ENCODE results near the gene APIP. TPM values are rescaled to one million over a fixed set of nuclear protein-coding genes. Genes with fewer than 3 reads are reported as not detected.

APIP gene
- total RNA-seq, 1 experiment from 2014 or later, result 73.3 TPM

DNA sequence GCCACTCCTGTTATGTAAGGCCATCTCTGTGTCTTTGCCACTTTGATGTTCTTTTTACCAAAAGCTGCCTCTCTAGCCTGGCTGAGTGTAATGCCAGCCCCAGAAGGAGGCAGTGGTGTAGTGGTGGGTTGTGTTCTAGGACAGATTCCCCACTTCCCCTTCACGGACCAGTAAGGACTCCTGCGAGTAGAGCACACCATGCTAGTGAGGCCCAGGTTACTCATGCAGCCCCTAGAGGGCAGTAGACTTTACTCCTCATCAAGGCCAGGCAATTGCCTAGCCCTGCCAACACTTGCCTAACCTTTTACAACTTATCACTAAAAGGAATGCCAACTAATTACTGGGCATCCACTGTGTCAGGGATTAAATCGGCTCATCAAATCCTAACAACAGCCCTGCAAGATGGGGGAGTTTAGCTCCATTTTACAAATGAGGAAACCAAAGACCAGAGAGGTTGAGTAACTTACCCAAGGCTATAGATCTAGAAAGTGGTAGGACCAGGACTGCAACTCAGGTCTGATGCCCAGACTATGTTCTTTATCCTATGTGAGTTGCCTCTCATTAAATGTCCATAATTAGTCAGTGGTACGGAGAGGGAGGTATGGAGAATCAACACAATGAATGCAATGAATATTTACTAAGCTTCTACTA, 75.3 kb downstream of the APIP start:
- peak; percentile 27 for DNase-seq (ENCODE audit: low read depth)

DNA sequence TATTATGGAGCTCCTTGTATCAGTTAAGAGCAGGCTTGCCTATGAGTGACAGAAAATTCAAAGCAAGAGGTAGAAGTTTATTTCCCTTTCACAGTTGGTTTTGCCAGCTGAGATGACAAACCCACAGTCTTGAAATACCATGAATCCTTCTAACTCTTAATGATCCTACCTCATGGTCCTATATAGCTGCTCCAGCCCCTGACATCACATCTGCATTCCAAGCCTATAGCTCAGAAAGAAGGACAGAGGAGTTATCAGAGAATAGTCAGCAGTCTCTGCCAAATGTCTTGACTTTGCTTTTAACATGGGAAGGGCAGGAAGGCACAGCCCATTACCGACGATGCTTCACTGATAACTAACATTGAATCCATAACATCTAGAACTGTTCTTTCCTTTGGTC, 76.2 kb downstream of the APIP start:
- no peak for DNase-seq (ENCODE audit: low read depth)

DNA sequence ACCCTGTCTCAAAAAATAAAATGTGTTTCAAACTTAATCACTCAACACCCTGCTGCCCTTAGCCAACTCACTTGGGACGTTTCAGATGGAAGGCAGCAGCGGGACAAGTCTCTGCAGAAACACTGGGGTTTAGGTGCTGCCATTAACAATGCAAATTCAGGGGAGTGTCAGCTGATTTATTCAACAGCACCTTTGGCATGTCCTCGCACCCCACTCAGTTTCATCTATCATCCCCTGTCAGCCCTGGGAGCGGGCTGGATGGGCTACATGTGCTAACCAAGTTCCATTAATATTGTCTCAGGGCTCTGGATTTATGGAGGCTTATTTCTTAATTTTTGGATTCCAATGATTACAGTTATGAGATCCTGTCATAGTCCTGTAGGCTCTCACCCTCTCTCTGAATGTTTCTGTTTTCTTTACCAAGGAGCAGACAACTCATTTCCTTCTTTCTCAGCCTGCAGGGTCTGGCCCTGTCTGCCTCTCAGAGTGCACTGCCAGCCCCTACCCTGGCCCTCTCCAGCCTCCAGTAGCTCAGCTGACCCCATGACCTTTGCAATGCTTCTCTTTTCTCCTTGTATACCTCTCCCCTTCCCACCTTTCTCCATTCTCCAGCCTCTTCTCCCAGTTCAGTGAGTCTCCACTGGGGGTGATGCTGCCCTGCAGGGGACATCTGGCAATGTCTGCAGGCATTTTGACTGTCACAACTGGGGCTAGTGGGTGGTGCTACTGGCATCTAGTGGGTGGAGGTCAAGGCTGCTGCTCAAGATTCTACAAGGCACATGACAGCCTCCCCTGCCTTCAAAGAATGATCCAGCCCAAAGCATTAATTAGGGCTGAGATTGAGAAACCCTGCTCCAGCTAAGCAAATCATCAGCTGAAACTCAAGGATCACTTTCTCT, 79.0 kb downstream of the APIP start:
- DNase-seq (ENCODE audit: low read depth), result no peak

GRCh38 chr11:34833602-34834001, 82.6 kb downstream of the APIP start:
- no peak for DNase-seq (ENCODE audit: low read depth)

Other genes with a start within 250 kb of the APIP start
- gene PDHX, start 239 bp upstream of the APIP start, total RNA-seq (2014; rRNA removed; shearing (Covaris generic)), result 52.5 and 68.2 TPM in 2 replicates
- gene CD44, start 222.8 kb upstream of the APIP start, total RNA-seq (2014; rRNA removed; shearing (Covaris generic)), result 149 and 200 TPM in 2 replicates

All from Daoy (cell line).